Activated effector memory CD4-positive, alpha-beta T cell treated with anti-CD3 and anti-CD28 coated beads, Interleukin-2, amount 50 U/mL, for 16 hours (primary cell): ENCODE results near the gene HRG.
A peak's percentile ranks its signal among the peaks of the same experiment; 100 is the strongest.
"Not testable (repeated sequence)": the region's sequence is repeated elsewhere in the genome, so short reads cannot be mapped to it uniquely, and the experiment has no call there.

ENCODE experiments used
- DNase-seq: peaks from one replicate; pipeline ENCODE4 v3.0.0-alpha.2; 2020

HRG gene, protein sequence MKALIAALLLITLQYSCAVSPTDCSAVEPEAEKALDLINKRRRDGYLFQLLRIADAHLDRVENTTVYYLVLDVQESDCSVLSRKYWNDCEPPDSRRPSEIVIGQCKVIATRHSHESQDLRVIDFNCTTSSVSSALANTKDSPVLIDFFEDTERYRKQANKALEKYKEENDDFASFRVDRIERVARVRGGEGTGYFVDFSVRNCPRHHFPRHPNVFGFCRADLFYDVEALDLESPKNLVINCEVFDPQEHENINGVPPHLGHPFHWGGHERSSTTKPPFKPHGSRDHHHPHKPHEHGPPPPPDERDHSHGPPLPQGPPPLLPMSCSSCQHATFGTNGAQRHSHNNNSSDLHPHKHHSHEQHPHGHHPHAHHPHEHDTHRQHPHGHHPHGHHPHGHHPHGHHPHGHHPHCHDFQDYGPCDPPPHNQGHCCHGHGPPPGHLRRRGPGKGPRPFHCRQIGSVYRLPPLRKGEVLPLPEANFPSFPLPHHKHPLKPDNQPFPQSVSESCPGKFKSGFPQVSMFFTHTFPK

GRCh38 chr3:186665625-186666188, at the start of gene HRG:
Gene HRG, plus strand, starts transcription at chr3:186666014. Its CDS starts 18 bp downstream, at chr3:186666032.
- DNase-seq: no peak

- DNase-seq: no peak
These were observed 49.6 kb upstream of the HRG start for GRCh38 chr3:186616299-186616617.

DNA sequence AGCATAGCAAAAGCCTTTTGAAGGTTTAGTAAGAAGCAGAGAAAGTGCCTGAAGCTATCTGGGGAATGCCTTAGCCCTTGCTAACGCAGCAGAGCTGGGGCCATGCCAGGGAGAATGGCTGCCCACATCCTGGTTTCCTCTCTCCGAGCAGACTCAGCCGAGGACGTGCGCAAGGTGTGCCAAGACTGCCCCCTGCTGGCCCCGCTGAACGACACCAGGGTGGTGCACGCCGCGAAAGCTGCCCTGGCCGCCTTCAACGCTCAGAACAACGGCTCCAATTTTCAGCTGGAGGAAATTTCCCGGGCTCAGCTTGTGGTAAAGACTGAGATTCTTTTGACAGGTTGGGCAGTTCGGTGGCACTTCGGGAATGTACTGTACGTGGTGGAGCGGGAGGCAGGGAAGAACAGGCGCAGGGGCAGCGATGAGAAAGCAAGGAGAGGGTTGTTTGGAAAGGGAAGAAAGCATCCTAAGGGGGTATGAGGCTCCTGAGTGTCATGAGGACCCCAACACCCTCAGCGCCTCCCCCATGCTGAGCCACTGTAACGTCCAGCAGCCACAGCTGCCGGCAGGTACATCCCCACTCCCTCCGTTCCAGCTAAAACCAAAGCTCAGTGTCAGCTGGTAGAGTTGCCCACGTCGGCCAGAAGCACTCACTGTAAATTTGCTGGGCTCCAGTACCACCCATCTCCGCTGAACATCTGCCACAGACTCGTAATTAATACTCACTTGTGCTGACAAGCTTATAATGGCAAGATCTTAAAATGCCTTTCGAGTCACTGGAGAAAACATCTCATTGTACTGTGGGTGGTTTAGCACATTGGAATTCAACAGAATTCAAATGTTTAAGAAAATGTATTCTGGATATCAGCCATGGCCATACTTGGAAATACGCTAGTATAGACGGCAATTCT, 48.5 kb upstream of the HRG start:
- peak; percentile 95 for DNase-seq

DNA sequence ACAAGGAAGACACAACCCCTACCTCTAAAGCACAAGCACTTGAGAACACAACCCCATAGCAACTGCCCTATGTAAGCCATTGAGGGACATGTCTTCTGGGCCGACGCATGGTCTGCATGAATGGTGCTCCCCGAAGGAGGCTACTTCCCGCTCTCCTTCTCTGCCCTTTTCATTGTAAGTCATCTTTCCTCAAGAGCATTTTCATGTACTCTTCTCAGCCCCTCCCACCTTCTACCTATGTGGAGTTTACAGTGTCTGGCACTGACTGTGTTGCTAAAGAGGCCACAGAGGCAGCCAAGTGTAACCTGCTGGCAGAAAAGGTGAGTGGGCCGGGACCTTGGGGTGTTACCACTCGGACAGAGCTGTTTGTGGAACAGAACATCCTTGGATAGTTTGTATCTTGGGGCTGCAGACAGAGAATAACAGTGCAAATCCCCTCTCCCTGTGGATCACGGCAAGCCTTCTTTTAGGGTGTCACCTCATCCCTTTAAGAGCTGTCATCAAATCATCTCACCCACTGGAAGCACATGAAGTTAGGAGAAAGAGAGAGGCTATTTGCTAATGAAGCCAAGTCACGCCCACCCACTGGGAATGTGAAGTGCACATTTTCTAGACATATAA, 47.4 kb upstream of the HRG start:
- no peak for DNase-seq

DNA sequence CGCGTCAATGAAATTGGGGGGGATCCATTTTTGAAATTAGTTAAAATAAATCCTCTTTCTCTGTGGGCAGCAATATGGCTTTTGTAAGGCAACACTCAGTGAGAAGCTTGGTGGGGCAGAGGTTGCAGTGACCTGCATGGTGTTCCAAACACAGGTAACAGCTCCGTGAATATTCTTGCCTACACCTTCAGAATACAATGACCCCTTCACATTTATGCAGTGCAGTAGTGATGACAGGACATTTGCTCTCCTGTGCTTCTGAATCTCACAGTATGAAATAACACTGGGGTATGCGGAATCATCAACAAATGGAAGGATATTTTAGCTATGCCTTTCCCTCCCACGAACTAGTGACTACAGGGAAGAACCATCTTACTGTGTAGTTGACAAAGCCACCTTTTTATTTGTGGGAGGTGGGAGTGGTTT, 46.0 kb upstream of the HRG start:
- DNase-seq: no peak

GRCh38 chr3:186620213-186621092, 45.4 kb upstream of the HRG start:
- DNase-seq: no peak

- DNase-seq: no peak
These were observed 43.7 kb upstream of the HRG start for GRCh38 chr3:186621894-186622650.

DNA sequence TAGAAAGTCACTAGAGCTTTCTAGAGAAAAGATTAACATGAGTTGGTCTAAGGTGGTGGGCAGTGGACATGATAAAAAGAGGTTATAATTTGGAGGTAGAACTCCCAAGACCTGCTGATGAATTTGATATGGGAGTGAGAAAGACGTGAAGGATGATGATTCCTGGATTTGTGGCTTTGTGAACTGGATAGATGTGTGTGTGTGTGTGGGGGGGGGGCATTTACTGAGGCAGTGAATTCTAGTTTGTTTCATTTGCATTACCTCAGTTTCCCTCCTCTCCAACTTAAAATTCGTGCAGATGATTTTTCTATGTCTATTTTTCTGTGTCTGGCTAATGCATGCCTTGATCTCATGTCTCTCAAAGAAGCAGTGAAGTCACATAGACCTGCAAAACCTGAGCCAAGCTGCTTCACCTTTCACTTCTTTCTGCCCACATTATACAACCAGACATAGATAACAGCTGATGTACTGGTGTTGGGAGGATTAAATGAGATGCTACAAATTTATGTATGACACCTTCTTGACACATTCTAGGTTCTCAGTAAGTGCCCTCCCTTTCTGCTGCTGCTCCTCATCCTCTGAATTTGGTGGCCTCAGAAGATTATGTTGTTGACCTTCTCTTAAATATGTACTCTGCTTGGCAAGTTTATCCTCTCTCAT, 43.0 kb upstream of the HRG start:
- DNase-seq: no peak

DNA sequence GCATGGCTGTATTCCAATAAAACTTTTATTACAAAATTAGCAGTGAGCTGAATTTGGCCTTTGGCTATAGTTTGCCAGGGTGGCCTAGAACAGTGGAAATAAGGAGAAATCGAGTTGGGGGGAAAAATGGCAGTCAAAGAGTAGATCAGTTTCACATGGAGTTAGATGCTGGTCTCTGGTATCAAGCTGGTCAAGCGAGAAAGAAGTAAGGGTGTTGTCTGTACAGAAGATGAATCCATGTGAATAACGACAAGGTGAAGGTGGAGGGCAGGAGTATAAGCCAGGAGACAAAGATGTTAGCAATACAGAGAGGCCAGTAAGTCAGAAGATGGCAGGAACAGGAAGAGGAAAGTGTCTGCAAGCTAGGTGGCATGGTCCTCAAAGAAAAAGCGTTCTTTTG, 41.2 kb upstream of the HRG start:
- DNase-seq: no peak

DNA sequence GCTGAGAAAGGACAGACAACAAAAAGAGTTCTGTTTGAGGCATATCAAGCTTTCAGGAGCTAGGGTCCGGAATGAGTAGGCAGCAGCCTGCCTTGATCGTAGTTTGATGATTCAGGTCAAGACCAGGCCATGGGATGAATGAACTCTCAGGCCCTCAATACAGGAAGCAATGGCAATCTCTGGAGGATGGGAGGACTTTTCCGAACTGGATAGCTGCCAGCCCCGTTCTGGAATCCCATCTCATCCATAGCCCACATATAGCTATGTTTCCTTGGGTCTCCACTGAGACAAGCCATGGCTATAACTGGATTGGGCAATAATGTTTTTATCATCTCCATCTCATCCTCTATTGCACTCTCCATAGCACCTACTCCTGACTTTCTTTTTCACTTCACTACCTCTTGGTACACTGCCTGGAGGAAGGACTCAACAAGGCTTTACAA, 40.2 kb upstream of the HRG start:
- no peak for DNase-seq

DNA sequence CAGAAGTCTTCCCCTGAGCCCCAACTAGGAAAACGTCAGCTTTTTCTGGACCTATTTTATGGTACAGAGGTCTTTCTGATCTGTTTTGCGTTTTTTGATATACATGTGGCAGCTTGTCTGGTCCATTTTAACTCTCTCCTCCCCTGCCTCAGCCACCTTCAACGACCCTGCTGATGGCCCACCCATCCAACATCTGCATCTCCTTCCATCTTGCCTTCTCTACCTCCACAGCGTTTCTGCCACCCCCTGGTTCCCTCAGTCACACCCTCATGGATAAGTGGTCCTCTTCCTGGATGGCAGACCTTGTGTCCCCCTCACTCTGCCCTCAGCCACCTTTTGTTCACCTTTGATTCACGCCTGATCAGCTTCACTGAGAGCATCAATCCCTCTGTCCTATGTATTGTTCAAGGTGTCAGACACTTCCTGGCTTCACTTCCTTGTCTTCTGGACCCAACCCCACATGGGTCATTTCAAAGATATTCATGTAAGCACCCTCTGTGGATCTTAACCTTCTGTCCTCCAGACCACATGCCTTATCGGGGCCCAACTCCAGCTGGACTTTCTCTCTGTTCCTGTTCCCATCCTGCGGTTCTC, 39.5 kb upstream of the HRG start:
- no peak for DNase-seq

GRCh38 chr3:186627852-186628414, 37.9 kb upstream of the HRG start:
- DNase-seq: no peak

DNA sequence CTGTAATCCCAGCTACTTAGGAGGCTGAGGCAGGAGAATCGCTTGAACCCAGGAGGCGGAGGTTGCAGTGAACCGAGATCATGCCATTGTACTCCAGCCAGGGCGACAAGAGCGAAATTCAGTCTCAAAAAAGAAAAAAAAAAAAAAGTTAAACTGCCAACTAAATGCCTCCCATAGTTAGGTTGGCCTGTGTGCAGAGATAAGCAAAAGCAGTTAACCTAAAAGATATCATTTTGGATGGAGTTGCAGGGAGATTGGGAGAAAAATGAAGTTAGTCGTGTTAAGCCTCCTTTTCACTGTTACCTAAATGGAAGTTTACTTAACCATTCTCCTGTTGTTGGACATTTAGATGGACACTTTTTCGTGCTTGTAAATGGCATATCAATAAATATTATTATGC, 37.1 kb upstream of the HRG start:
- no peak for DNase-seq

DNA sequence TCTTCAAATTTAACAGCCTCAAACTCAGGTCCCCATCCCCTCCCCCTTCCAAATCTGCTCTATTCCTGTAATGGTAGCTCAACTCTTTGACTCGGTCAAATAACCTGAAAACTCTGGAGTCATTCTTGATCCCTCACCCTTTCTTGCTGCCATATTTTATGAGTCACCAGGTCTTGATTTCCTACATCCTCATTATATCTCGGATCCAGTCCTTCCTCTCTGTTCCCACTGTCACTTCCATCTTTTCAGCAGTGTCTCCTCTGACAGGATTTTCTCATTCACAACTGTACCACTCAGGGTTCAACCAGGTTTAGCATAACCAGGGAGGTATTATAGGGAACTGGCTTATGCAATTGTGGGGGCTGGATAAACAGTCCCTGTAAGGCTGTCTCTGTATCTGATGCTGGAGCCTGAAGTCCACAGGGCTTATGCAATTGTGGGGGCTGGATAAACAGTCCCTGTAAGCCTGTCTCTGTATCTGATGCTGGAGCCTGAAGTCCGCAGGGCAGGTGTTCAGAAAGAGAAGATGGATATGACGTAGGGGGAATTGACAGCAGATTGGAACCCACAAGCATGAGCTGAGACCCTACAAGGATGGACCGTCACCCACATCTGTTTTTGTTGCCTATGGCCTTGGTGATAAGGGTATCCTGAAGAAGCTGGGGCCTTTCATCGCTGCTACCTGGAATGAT, 34.7 kb upstream of the HRG start:
- DNase-seq: no peak

DNA sequence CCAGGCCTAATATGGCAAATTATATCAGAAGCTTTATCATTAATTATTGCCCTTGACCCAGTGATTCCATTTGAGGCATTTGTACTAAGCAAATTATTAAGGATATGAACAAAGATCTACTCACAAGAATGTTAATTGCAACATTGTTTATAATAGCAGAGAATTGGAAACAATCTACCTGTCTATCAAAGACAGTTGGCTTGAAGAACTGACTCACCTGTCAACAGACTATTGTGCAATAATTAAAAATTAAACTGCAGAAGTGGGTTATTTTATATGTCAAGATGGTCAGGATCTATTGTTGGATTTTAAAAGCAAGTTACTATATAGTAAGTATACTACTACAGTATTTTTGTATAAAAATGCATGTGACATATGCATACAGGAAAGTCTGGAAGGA, 32.3 kb upstream of the HRG start:
- DNase-seq: no peak

DNA sequence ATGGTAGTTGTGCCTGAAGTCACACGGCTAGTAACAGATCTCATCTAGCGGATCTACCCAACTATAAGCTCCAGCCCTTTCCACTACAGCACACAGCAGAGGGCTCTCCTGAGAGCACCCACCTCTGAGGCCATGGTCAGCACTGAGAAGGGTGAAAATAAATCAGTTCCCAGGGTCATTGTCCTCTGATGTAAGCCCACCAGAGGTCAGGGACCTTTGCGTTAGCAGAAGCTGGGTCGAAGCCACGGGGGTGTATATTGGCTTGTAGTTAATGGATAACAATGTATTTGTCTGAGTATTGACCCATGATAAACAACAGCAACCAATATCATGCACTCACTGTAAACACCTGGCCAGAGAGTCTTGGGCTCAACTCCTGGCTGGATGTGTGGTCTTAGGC, 31.6 kb upstream of the HRG start:
- not testable (repeated sequence) for DNase-seq

GRCh38 chr3:186635532-186635931, 30.3 kb upstream of the HRG start:
- no peak for DNase-seq

GRCh38 chr3:186636536-186636935, 29.3 kb upstream of the HRG start:
- DNase-seq: no peak

DNA sequence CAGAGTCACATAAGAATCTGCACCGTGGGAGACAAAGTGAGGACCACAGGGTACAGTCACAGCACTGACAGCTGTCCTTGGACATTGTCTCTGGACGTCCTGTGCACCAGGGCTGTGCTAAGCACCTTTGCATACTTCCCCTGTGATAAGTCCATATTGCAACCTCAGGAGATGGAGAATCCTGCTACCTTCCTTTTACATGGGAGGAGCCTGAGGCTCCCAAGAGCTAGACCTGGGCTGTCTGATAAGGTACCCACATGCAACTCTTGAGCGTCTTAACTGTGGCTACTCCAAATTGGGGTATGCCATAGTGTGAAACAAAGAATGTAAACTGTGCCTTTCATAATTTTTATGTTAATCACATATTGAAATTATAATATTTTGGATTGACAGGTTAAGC, 28.1 kb upstream of the HRG start:
- DNase-seq: no peak
